HepG2 (cell line): Measurements from ENCODE around the gene TNFRSF9. TPM values are rescaled to one million over a fixed set of nuclear protein-coding genes. Genes with fewer than 3 reads are reported as not detected.

Source experiments
- ATF7-NPFF ChIP-seq: sonication (generic); formaldehyde crosslinking; IDR thresholded peaks from 2 replicates; pipeline ENCODE4 v1.8.1; 2023; ENCODE audit warnings: mild to moderate bottlenecking, low read depth, missing genetic modification reagents, moderate library complexity
- HOXA7 ChIP-seq: sonication (generic); formaldehyde crosslinking; IDR thresholded peaks from 2 replicates; pipeline ENCODE4 v1.8.1; 2022; ENCODE audit warnings: mild to moderate bottlenecking, missing genetic modification reagents, moderate library complexity
- KAT8 ChIP-seq: IDR thresholded peaks from 2 replicates; pipeline ENCODE4 v1.6.1; 2016; ENCODE audit warnings: missing genetic modification reagents, missing compliant biosample characterization
- NPAS2 ChIP-seq: sonication (generic); formaldehyde crosslinking; IDR thresholded peaks from 2 replicates; pipeline ENCODE4 v1.8.0; 2022; ENCODE audit warnings: mild to moderate bottlenecking, missing genetic modification reagents, borderline replicate concordance
- RXRA ChIP-seq: sonication (generic); formaldehyde crosslinking; IDR thresholded peaks from 2 replicates; pipeline ENCODE4 v1.5.1; 2020; ENCODE audit warnings: missing genetic modification reagents
- SOX13 ChIP-seq, 3 experiments: fragments of 450-650 bp in 1 of 3; sonication (generic) in 1 of 3; formaldehyde crosslinking in 1 of 3; IDR thresholded peaks in 2 of 3; conservative IDR thresholded peaks in 1 of 3; 2 replicates each; pipeline versions ENCODE4 v1.5.0 to v1.6.1; 2016 to 2020; ENCODE audit warnings: antibody characterized with exemption in 1 of 3, mild to moderate bottlenecking in 1 of 3, missing compliant biosample characterization in 1 of 3, missing genetic modification reagents in 1 of 3, moderate library complexity in 1 of 3
- TMF1 ChIP-seq: sonication (generic); formaldehyde crosslinking; IDR thresholded peaks from 2 replicates; pipeline ENCODE4 v1.8.1; 2022; ENCODE audit warnings: low read depth, missing genetic modification reagents
- TRIM22 ChIP-seq: fragments of 450-650 bp; IDR thresholded peaks from 2 replicates; pipeline ENCODE4 v1.6.1; 2017
- ZBTB25 ChIP-seq: IDR thresholded peaks from 2 replicates; pipeline ENCODE4 v1.6.1; 2018; ENCODE audit warnings: missing genetic modification reagents
- ZNF136 ChIP-seq: sonication (generic); formaldehyde crosslinking; IDR thresholded peaks from 2 replicates; pipeline ENCODE4 v1.8.1; 2022; ENCODE audit warnings: low read depth, mild to moderate bottlenecking, moderate library complexity, missing genetic modification reagents
- ZNF180 ChIP-seq: sonication (generic); formaldehyde crosslinking; IDR thresholded peaks from 2 replicates; pipeline ENCODE4 v1.4.0; 2020; ENCODE audit warnings: low read depth, missing genetic modification reagents, borderline replicate concordance
- ZNF333 ChIP-seq: sonication (generic); formaldehyde crosslinking; IDR thresholded peaks from 2 replicates; pipeline ENCODE4 v1.4.0; 2020; ENCODE audit warnings: mild to moderate bottlenecking, missing genetic modification reagents, borderline replicate concordance
- ZNF614 ChIP-seq: IDR thresholded peaks from 2 replicates; pipeline ENCODE4 v1.6.1; 2018; ENCODE audit warnings: missing biosample characterization, missing genetic modification reagents, inconsistent platforms, borderline replicate concordance
- polyA plus RNA-seq, 8 experiments: library from polyadenylated mRNA; depleted of rRNA in 3 of 8; stranded (reverse) in 7 of 8; unstranded in 1 of 8; fragments of >200 nt; fragmentation: Illumina TruSeq in 4 of 8; extraction: Trizol in 4 of 8; gene quantifications; 2 replicates each; pipeline versions ENCODE4 v1.2.1 to v1.2.3, GENCODE V29; 2011 to 2016; ENCODE audit warnings: low read depth in 4 of 8, missing spikeins in 1 of 8, mixed read lengths in 1 of 8; ENCODE audit not compliant: insufficient read depth in 1 of 8
- total RNA-seq, 5 experiments: library from RNA; depleted of rRNA; stranded (reverse); fragments of >200 nt; fragmentation: Illumina TruSeq; extraction: Trizol; gene quantifications; 2 replicates each; pipeline ENCODE4 v1.2.3, GENCODE V29; 2016; ENCODE audit warnings: low read depth in 1 of 5
- TF ChIP-seq, protein P1 (sequence below): sonication (generic); formaldehyde crosslinking; IDR thresholded peaks from 2 replicates; pipeline ENCODE4 v1.4.0; 2020; ENCODE audit warnings: missing genetic modification reagents, mild to moderate bottlenecking, borderline replicate concordance
- TF ChIP-seq, protein P2 (sequence below): sonication (generic); formaldehyde crosslinking; IDR thresholded peaks from 2 replicates; pipeline ENCODE4 v1.8.0; 2022; ENCODE audit warnings: mild to moderate bottlenecking, missing genetic modification reagents
- TF ChIP-seq, protein P3 (sequence below): sonication (generic); formaldehyde crosslinking; IDR thresholded peaks from 2 replicates; pipeline ENCODE4 v1.5.0; 2020; ENCODE audit warnings: mild to moderate bottlenecking, missing genetic modification reagents, moderate library complexity

Gene TNFRSF9
- total and polyA plus RNA-seq, 2 of the 13 experiments (the other 11 are each of a cell fraction or from before 2014, with no cell fraction given), result 0.07 TPM; not detected in 1

DNA sequence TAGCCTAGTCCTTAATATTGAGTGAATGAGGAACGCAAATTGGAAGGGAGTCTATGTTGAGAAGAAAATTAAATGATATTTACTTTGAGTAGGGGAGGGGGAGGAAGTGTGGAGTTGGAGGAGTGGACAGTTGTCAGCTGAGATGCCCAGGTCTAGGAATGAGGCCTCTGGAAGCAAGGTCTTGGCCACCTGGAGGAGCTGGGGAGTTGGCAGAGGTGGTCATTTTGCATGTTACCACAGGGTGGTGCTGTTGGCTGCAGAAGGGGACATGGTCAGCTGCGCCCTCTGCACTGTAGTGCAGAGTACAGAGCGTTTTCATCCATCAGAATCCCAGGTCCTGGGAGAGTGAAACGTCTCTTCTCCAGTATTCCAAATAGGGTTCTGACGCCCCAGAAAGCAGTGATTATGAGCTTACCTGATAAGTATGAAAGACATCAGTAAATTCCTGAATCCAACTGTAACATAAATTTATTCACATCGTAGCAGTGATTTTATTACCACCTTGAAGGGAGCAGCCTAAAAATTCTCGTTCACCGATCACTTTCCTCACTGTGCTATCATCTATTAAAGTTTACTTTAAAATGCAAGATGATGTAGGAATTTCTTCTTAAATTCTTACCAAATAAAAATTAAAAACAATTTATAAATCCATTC lies 34.7 kb upstream of the TNFRSF9 start (continued):
- TF ChIP-seq, protein P1, sequence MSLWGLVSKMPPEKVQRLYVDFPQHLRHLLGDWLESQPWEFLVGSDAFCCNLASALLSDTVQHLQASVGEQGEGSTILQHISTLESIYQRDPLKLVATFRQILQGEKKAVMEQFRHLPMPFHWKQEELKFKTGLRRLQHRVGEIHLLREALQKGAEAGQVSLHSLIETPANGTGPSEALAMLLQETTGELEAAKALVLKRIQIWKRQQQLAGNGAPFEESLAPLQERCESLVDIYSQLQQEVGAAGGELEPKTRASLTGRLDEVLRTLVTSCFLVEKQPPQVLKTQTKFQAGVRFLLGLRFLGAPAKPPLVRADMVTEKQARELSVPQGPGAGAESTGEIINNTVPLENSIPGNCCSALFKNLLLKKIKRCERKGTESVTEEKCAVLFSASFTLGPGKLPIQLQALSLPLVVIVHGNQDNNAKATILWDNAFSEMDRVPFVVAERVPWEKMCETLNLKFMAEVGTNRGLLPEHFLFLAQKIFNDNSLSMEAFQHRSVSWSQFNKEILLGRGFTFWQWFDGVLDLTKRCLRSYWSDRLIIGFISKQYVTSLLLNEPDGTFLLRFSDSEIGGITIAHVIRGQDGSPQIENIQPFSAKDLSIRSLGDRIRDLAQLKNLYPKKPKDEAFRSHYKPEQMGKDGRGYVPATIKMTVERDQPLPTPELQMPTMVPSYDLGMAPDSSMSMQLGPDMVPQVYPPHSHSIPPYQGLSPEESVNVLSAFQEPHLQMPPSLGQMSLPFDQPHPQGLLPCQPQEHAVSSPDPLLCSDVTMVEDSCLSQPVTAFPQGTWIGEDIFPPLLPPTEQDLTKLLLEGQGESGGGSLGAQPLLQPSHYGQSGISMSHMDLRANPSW (CRISPR knock-in tag), result 0 out of 2 replicates have a peak, but pooled peaks have one; percentile 32
- TF ChIP-seq NPAS2 (CRISPR knock-in tag) (no peak), ZNF614 (peak; percentile 71), ZNF180 (CRISPR knock-in tag) (no peak), ATF7-NPFF (CRISPR knock-in tag) (no peak), ZNF333 (CRISPR knock-in tag) (no peak), ZNF136 (CRISPR knock-in tag) (no peak), TRIM22 (no peak), KAT8 (CRISPR knock-in tag) (peak; percentile 30; the same call in 1 of the 2 replicates), HOXA7 (CRISPR knock-in tag) (no peak), TMF1 (CRISPR knock-in tag) (no peak), RXRA (CRISPR knock-in tag) (no peak), ZBTB25 (CRISPR knock-in tag) (no peak; the same call in 1 of the 2 replicates), SOX13 (IDR thresholded peaks at IDR 0.05) (no peak), SOX13 (CRISPR knock-in tag; conservative IDR thresholded peaks at IDR 0.05 in 1 of 2, IDR thresholded peaks at IDR 0.05 in 1 of 2) (peak in 1 of 2 experiments; percentile 37; a peak in 1 of 4 replicates)
- TF ChIP-seq, protein P2, sequence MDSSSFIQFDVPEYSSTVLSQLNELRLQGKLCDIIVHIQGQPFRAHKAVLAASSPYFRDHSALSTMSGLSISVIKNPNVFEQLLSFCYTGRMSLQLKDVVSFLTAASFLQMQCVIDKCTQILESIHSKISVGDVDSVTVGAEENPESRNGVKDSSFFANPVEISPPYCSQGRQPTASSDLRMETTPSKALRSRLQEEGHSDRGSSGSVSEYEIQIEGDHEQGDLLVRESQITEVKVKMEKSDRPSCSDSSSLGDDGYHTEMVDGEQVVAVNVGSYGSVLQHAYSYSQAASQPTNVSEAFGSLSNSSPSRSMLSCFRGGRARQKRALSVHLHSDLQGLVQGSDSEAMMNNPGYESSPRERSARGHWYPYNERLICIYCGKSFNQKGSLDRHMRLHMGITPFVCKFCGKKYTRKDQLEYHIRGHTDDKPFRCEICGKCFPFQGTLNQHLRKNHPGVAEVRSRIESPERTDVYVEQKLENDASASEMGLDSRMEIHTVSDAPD, result no peak
- TF ChIP-seq, protein P3, sequence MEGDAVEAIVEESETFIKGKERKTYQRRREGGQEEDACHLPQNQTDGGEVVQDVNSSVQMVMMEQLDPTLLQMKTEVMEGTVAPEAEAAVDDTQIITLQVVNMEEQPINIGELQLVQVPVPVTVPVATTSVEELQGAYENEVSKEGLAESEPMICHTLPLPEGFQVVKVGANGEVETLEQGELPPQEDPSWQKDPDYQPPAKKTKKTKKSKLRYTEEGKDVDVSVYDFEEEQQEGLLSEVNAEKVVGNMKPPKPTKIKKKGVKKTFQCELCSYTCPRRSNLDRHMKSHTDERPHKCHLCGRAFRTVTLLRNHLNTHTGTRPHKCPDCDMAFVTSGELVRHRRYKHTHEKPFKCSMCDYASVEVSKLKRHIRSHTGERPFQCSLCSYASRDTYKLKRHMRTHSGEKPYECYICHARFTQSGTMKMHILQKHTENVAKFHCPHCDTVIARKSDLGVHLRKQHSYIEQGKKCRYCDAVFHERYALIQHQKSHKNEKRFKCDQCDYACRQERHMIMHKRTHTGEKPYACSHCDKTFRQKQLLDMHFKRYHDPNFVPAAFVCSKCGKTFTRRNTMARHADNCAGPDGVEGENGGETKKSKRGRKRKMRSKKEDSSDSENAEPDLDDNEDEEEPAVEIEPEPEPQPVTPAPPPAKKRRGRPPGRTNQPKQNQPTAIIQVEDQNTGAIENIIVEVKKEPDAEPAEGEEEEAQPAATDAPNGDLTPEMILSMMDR (CRISPR knock-in tag), result peak; percentile 97
